HG02943 (cell line): ENCODE measurements around the gene VSIG10.
"Not testable (repeated sequence)": the region's sequence is repeated elsewhere in the genome, so short reads cannot be mapped to it uniquely, and the experiment has no call there.

Source experiments
- ATAC-seq: cut with Tn5 transposase; IDR thresholded peaks from one replicate; pipeline ENCODE4 v1.9.1; 2021; ENCODE audit warnings: mild to moderate bottlenecking, low read depth, moderate library complexity; ENCODE audit not compliant: unreplicated experiment

The VSIG10 gene

GRCh38 chr12:118103601-118104382 lies at the start of gene VSIG10:
Gene VSIG10 (minus strand): TSS chr12:118104011. CDS start chr12:118103671, 340 bp downstream.
- no peak for ATAC-seq

- no peak for ATAC-seq
These were observed 47.9 kb upstream of the VSIG10 start for GRCh38 chr12:118151755-118152154.

- ATAC-seq = no peak
These were observed 46.8 kb upstream of the VSIG10 start for GRCh38 chr12:118150625-118151024.

GRCh38 chr12:118148287-118148686 lies 44.5 kb upstream of the VSIG10 start:
- ATAC-seq = no peak

- ATAC-seq = no peak
These were observed 42.0 kb upstream of the VSIG10 start for GRCh38 chr12:118145798-118146156.

GRCh38 chr12:118145113-118145797 lies 41.4 kb upstream of the VSIG10 start:
- no peak for ATAC-seq

GRCh38 chr12:118144499-118144898 lies 40.7 kb upstream of the VSIG10 start:
- ATAC-seq = no peak

- no peak for ATAC-seq
These were observed 37.0 kb upstream of the VSIG10 start for GRCh38 chr12:118140825-118141224.

- no peak for ATAC-seq
These were observed 33.4 kb upstream of the VSIG10 start for GRCh38 chr12:118137148-118137678.

- peak; percentile 35 for ATAC-seq
These were observed 32.8 kb upstream of the VSIG10 start for GRCh38 chr12:118136559-118137003.

- ATAC-seq = peak; percentile 93
These were observed 32.2 kb upstream of the VSIG10 start, which contains the start of gene PEBP1 for GRCh38 chr12:118135788-118136558. Gene PEBP1 (plus strand): TSS chr12:118136124. CDS start chr12:118136210, 86 bp downstream.

- ATAC-seq = not testable (repeated sequence)
These were observed 25.6 kb upstream of the VSIG10 start for GRCh38 chr12:118129436-118129835.

GRCh38 chr12:118127867-118128266 lies 24.1 kb upstream of the VSIG10 start:
- no peak for ATAC-seq

GRCh38 chr12:118126119-118126757 lies 22.4 kb upstream of the VSIG10 start:
- ATAC-seq = no peak

- no peak for ATAC-seq
These were observed 21.9 kb upstream of the VSIG10 start for GRCh38 chr12:118125743-118126118.

- ATAC-seq = no peak
These were observed 20.6 kb upstream of the VSIG10 start for GRCh38 chr12:118124333-118124874.

GRCh38 chr12:118122264-118122663 lies 18.5 kb upstream of the VSIG10 start:
- ATAC-seq = no peak

GRCh38 chr12:118120579-118121363 lies 17.0 kb upstream of the VSIG10 start:
- ATAC-seq = no peak

GRCh38 chr12:118119449-118119879 lies 15.7 kb upstream of the VSIG10 start:
- no peak for ATAC-seq
